Stimulated activated CD4-positive, alpha-beta T cell treated with anti-CD3 and anti-CD28 coated beads, Interleukin-15, amount 100 ng/mL, for 1 hour (primary cell): ENCODE data around the gene SMAP2.
"Not testable (repeated sequence)": the region's sequence is repeated elsewhere in the genome, so short reads cannot be mapped to it uniquely, and the experiment has no call there.

ENCODE experiments used
- DNase-seq, 2 donors: peaks; one replicate each; pipeline ENCODE4 v3.0.0-alpha.2; 2020; ENCODE audit warnings: low read depth in 1 of 2, low spot score in 1 of 2

Gene SMAP2

GRCh38 chr1:40373323-40374283 is at the start of gene SMAP2:
SMAP2 (plus strand) TSS chr1:40373727; CDS start chr1:40374121, 394 bp downstream.
- DNase-seq, result peak; percentile 91 to 93

- not testable (repeated sequence) for DNase-seq
Measured at GRCh38 chr1:40331403-40331802, 42.1 kb upstream of the SMAP2 start.

- no peak for DNase-seq
Measured at GRCh38 chr1:40332695-40333094, 40.8 kb upstream of the SMAP2 start.

GRCh38 chr1:40337443-40337842 is 36.1 kb upstream of the SMAP2 start:
- DNase-seq, result no peak

GRCh38 chr1:40338745-40339419 is 34.6 kb upstream of the SMAP2 start:
- DNase-seq, result peak; percentile 79 to 86

GRCh38 chr1:40339420-40340323 is 33.9 kb upstream of the SMAP2 start:
- DNase-seq, result no peak

- no peak for DNase-seq
Measured at GRCh38 chr1:40341491-40342380, 31.8 kb upstream of the SMAP2 start.

GRCh38 chr1:40342381-40342717 is 31.2 kb upstream of the SMAP2 start:
- DNase-seq, result not testable (repeated sequence)

- no peak for DNase-seq
Measured at GRCh38 chr1:40344597-40344996, 28.9 kb upstream of the SMAP2 start.

- no peak for DNase-seq
Measured at GRCh38 chr1:40350391-40350790, 23.1 kb upstream of the SMAP2 start.

- DNase-seq, result no peak
Measured at GRCh38 chr1:40351124-40351523, 22.4 kb upstream of the SMAP2 start.

GRCh38 chr1:40352126-40352525 is 21.4 kb upstream of the SMAP2 start:
- DNase-seq, result no peak

GRCh38 chr1:40353082-40353481 is 20.4 kb upstream of the SMAP2 start:
- DNase-seq, result no peak

- DNase-seq, result no peak
Measured at GRCh38 chr1:40357625-40358024, 15.9 kb upstream of the SMAP2 start.

- no peak for DNase-seq
Measured at GRCh38 chr1:40360631-40361030, 12.9 kb upstream of the SMAP2 start.

GRCh38 chr1:40361201-40361600 is 12.3 kb upstream of the SMAP2 start:
- DNase-seq, result no peak

- DNase-seq, result no peak
Measured at GRCh38 chr1:40361637-40362036, 11.9 kb upstream of the SMAP2 start.

GRCh38 chr1:40362199-40362598 is 11.3 kb upstream of the SMAP2 start:
- no peak for DNase-seq

GRCh38 chr1:40362699-40363098 is 10.8 kb upstream of the SMAP2 start:
- no peak for DNase-seq

- DNase-seq, result no peak
Measured at GRCh38 chr1:40363721-40364120, 9.8 kb upstream of the SMAP2 start.
